ENCODE data around the gene TNKS1BP1.
"Not testable (repeated sequence)": the region's sequence is repeated elsewhere in the genome, so short reads cannot be mapped to it uniquely, and the experiment has no call there.

Gene TNKS1BP1

GRCh38 chr11:57310091-57310490 lies 14.7 kb downstream of the TNKS1BP1 start:
- DNase-seq (ENCODE audit: low spot score) = no peak

DNA sequence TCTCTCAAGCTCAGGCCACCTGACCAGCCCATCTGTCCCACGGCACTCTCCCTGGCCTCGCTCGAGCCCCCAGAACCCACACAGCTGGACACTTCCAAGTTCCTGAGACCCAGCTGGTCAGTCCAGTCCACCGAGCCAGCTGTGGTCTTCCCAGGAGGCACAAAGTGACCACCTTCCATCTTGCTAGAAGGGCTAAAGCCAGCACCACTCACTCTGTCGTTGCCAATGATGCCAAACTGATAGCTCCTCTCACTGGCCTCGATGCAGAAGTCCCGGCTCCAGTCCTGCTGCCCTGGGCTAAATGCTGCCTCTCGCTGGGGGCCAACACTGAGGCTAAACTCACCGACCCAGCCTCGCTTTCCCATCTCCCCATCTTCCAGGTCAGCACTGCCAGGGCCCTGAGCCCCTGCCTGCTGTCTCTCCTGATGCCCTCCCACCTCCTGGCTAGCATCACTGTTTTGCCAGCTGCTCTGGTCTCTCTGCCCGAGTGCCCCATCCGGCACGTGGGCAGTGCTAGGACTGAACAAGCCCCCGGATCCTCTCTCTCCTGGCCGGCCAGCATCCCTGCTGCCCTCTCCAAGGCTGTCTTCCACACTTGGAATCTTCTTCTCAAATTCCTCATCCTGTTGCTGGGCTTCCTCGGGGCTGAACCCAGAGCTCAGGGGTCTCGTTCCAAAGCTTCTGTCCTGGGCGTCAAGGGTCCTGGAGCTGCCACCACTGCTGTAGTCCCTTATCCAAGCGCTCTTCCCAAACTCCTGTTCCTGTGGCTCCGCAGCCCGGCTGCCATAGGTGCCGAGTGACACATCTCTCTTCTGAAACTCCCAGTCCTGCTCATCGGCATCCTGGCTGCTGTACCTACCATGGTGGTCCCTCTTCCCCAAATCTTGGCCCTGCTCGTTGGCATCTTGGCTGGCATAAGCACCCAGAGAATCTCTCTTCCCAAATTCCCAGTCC lies 15.4 kb downstream of the TNKS1BP1 start:
- DNase-seq (ENCODE audit: low spot score) = no peak

DNA sequence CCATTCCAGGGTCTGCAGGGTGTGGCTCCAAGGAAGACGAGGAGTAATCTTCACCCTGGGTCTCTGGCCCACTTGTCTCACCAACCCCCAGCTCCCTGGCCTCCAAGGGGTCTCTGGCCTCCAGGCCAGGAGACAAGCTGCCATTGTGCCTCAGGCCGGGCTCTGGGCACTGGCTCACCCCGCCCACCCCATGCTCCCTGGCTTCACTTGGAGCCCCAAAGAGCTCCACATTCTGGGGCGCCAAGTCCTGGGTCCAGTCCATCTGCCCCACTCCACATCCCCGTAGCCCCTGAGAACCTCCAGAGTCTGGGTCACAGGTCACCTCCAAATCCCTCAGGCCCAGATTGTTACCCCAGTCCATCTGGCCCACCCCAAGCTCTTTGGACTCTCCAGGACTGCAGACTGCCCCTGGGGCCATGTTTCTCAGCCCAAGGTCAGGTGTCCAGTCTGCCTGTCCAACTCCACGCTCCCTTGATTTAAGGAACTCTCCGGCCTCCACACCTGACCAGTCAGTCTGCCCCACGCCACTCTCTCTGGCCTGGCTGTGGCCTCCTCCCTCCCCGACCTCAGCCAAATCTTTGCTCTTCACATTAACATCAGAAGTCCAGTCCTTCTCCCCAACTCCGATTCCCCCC lies 16.2 kb downstream of the TNKS1BP1 start:
- no peak for DNase-seq (ENCODE audit: low spot score)

DNA sequence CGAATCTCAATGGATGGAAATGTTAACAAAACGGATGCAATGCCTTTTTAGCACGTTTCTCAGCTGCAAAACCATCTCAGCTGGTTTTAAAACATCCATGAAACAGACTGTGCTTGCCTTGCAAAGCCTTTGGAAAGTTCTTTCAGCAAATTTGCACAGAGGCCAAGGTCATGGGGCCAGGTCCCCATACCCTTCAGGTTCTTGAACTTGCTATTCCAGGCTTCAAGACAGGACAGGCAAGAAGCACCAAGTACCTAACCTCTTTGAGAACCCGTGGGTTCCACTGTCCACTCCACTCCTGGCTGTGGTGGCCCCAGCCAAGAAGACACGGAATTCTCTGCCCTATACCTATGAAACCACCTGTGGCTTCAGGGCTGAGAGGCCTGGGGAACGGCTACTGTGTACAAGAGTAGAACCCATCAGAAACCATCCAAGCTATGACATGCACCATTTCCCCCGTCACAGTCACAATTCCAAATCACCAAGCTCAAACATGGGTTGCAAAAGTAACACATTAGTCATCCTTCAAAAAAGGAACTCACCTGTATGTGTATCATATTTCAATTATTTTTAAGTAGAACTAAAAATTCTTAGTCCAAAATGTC lies 17.0 kb downstream of the TNKS1BP1 start:
- DNase-seq (ENCODE audit: low spot score) = no peak

DNA sequence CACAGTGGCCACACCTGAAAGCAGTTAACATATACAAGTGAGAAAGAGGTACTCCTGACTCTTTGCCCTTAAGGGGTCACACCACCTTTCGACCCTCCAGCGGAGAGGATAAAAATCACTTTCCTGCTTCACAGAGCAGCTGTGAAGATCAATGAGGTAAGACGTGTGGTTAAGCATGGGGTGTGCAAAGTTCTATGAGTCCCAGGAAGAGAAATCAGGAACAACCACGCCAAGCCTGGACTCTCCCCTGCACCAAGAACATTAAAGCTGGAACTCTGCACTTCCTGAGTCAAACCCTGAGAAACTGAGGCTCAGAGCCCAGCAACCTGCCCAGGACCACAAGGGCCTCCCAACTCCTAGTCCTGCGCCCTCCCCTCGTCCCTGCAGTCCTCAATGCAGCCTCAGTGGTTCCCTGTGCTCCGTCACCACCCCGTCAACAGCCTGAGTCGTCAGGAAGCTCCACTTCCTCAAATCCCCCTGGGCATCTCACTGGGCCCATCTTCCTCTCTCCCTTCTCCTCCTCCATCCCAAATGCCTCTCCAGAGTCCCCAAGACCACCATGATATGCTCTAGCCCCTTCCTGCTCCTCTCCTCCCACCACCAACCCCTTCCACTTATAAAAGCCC lies 17.7 kb downstream of the TNKS1BP1 start:
- no peak for DNase-seq (ENCODE audit: low spot score)

- no peak for DNase-seq (ENCODE audit: low spot score)
These were observed 18.4 kb downstream of the TNKS1BP1 start for GRCh38 chr11:57306161-57306876.

GRCh38 chr11:57305523-57305922 lies 19.2 kb downstream of the TNKS1BP1 start:
- DNase-seq (ENCODE audit: low spot score) = no peak

DNA sequence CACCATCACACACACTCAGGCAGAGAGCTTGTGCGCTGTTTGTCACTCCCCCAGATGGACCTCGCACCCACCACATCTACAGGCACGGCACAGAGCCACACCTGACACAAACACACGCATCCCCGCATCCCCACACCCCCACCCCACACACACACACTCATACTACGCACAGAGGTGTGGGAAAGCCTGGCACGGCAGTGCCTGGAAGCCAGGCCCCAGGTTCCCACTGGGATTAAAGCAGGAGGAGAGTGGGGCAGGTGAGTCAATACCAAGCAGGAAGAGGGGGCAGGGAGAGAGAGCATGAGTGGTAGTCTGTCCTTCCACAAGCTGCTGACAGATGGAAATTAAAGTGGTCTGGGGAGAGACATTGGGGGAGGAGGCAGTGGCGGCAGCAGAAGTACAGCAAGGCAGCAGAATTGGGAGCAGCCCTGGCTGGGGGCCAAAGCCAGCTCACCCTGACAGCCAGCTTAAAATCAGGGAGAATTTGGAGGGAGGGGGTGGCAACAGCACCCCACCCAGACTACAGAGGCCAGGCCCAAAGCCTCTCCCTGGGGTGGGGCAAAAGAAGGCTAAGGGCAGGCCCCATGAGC lies 20.7 kb downstream of the TNKS1BP1 start:
- no peak for DNase-seq (ENCODE audit: low spot score)

- no peak for DNase-seq (ENCODE audit: low spot score)
These were observed 21.3 kb downstream of the TNKS1BP1 start for GRCh38 chr11:57303280-57303989.

GRCh38 chr11:57302489-57302888 lies 22.3 kb downstream of the TNKS1BP1 start:
- DNase-seq (ENCODE audit: low spot score) = no peak

GRCh38 chr11:57301711-57302423 lies 22.9 kb downstream of the TNKS1BP1 start:
- DNase-seq (ENCODE audit: low spot score) = no peak

DNA sequence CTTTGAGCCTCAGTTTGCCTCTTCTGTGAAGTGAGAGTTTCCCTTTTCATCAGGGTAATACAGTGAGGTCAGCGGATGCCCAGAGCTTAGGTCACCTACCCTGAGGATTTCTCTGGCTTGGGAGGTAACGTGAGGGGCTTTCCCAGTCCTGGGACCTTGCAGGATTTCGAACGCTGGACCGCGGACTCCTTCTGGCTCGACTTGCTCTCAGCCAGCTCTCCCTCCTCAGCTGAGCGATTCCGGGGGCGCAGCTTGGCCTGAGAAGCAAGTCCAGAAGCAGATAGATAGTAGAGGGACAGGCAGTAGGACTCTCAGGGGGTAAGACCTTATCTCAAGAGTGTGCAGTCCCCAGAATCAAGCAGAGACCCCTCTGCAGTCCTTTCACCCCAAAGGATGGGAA lies 24.0 kb downstream of the TNKS1BP1 start:
- DNase-seq (ENCODE audit: low spot score) = no peak

GRCh38 chr11:57299150-57299737 lies 25.5 kb downstream of the TNKS1BP1 start:
- no peak for DNase-seq (ENCODE audit: low spot score)

DNA sequence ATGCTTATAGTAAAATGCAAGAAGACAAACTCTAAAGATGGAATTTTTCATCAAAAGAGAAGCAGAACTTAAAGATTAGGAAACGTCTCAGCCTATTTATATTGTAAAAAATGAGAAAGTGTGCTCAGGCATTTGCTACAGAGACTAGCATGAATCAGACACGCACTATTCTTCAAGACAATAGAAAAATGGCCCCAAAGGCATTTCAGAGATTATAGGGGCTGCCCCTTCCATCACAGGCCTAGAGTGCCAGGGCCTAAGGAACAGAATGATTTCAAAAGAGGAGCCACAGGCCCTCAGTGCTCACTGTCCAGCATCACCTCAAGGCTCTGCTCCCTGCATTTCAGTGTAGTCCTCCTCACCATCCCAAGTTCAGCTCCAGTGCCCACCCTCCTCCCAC lies 27.5 kb downstream of the TNKS1BP1 start:
- DNase-seq (ENCODE audit: low spot score) = no peak

GRCh38 chr11:57296205-57296604 lies 28.5 kb downstream of the TNKS1BP1 start:
- not testable (repeated sequence) for DNase-seq (ENCODE audit: low spot score)

DNA sequence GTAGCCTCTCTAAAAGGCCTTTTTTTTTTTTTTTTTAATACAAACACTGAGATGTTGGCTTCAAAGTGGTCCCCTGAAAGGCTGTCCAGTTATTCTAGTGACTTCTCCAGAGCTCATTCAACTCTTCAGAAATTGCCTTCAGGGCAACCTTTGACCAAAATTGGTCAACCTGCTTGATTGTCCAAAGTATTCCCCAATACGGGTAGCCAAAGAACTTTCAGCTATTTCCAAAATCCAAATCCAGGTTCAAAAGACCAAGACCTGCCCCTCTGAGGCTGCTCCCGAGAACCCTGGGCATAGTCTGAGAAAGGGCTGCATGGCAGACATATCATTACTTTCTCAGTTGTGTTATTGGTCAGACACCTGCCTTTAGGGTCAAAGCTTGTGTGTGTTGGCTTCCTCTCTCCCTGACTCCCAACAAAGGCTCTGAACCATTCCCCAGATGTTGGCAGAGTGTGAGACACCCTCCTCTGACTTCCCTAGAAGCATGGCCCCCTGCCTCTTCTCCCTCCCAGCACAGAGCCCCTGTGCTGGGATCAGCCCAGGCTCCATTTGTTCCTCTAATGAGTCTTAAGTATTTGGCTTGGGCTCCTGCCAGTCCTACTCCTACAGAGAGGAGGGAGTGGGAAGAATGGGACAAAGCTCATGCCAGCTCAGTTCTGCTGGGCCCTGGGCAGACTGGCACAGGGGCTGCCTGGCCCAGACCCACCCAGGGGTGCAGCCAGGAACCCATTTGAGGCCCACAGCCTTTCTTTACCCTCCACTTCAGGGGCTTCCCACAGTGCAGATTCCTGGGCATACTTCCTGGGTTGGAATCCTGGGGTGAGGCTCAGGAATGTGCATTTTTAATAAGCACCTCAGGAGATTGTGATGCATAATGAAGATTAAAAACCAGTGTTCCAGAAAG lies 30.3 kb downstream of the TNKS1BP1 start:
- no peak for DNase-seq (ENCODE audit: low spot score)

DNA sequence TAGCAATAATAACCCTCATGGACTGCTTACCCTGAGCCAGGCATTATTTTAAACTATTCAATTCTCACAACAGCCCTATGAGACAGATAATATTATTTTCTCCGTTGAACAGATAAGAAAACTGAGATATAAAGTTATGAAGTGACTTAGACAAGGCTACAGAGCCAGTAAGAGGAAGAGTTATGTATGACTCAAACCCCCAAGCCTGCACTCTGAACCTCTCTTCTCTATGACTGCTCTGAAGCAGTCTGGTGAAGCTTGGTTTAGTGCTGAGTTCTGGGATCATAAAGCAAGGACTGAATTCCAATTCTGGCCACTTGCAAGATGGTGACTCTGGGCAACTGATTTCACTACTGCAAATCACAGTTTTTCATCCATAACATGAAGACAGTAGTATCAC lies 34.5 kb downstream of the TNKS1BP1 start:
- DNase-seq (ENCODE audit: low spot score) = no peak

DNA sequence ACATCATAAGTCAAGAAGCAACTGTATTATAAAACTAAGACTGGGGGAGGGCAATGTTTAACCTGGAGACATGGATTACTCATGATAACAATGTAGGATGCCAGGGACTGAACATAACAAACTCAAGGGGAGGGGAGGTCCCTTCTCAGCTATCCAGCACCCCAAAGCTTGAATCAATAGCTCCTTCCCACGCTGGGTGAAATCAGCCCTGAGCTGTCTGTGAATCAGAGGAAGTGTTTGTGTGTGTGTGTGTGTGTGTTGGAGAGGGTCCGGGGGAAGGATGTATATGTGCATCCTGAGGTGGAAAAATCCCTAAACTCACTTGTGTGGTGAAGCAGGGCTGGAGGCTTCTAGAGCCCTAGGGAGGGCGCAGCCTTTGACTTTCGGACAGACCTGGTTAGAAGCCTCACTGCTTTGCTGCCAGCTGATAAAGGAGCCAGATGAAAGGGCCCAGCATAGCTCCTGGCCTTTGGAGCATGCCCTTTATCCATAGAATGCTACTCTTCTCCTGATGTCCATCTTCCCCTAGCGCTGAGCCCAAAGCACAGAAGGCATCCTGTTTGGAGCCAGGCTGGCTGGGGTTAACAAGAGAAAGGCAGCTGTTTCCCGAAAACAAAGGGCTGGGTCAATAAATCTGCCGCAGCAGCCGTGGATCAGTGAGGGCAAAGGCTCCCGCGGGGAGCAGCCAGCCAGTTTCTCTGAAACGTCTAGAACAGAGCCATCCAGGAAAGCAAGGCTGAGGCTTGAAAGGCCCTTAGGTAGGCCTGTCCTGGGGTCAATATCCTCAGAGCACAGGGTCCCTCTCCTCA lies 35.8 kb downstream of the TNKS1BP1 start:
- DNase-seq (ENCODE audit: low spot score) = no peak
